Measurements from ENCODE around the gene DCHS2. TPM values are rescaled to one million over a fixed set of nuclear protein-coding genes. Genes with fewer than 3 reads are reported as not detected.

DCHS2 gene
- total RNA-seq, 5 donors from 2014 or later (not counting 1 experiment from before 2014, with no cell fraction given) = 0.09 to 0.44 (median 0.13) TPM; not detected in 2

GRCh38 chr4:154452798-154453346, 38.7 kb downstream of the DCHS2 start:
- DNase-seq (no peak), ATAC-seq (replicated peaks in 1 of 4) (no peak)
- Histone ChIP-seq H3K36me3 (ENCODE audit: control insufficient read depth in 2 of 2, extremely low read depth in 1 of 2, insufficient read depth in 1 of 2, low read length in 1 of 2) (no peaks in the 10 kb centered on the region), H3K27ac (ENCODE audit: low read length) (no peak overlapping the region), H3K4me3 (ENCODE audit: control insufficient read depth in 1 of 2, extremely low read depth in 1 of 2, low read length in 1 of 2) (no peak overlapping the region), H3K4me1 (ENCODE audit: control insufficient read depth in 1 of 2, extremely low read depth in 1 of 2, insufficient read depth in 2 of 2, low read length in 2 of 2) (no peaks in the 10 kb centered on the region), H3K9me3 (no peaks in the 10 kb centered on the region), H3K27me3 (replicated peaks in 1 of 2; ENCODE audit: control insufficient read depth in 2 of 2, extremely low read depth in 1 of 2, insufficient read depth in 2 of 2, low read length in 1 of 2) (peaks cover 0 to 3% of the 10 kb centered on the region in 2 experiments)
- no peaks in the 10 kb centered on the region for H3K36me3 Mint-ChIP-seq
- ChIA-PET POLR2A (no interaction called here), CTCF (interaction anchor here in 1 of 2 donors (0.6 kb wide), 1 partner anchor 48 kb away, joined by 3 read pairs; no protein-coding TSS in a partner anchor)
- no peaks in the 10 kb centered on the region for H3K4me1 Mint-ChIP-seq
- peaks cover 0 to 4% (median 0%) of the 10 kb centered on the region in 3 donors for H3K9me3 Mint-ChIP-seq
- H3K27me3 Mint-ChIP-seq = peaks cover 8 to 23% of the 10 kb centered on the region in 2 donors
- H3K27ac Mint-ChIP-seq = no peak overlapping the region
- no peak overlapping the region for H3K4me3 Mint-ChIP-seq
- 63% methylated on average over 4 of the region's 5 CpGs for WGBS (ENCODE audit: insufficient coverage)

GRCh38 chr4:154450966-154451365, 40.6 kb downstream of the DCHS2 start:
- no peaks in the 10 kb centered on the region for H3K4me1 Mint-ChIP-seq
- no CpG with 5 or more reads among the region's 1 CpG for WGBS (ENCODE audit: insufficient coverage)
- peaks cover 0 to 3% of the 10 kb centered on the region in 2 experiments for H3K27me3 ChIP-seq (replicated peaks in 1 of 2; ENCODE audit: control insufficient read depth in 2 of 2, extremely low read depth in 1 of 2, insufficient read depth in 2 of 2, low read length in 1 of 2)
- no peak overlapping the region for H3K27ac ChIP-seq (ENCODE audit: low read length)
- POLR2A ChIA-PET = no interaction called here
- H3K4me3 Mint-ChIP-seq = no peak overlapping the region
- H3K4me1 ChIP-seq (ENCODE audit: control insufficient read depth in 1 of 2, extremely low read depth in 1 of 2, insufficient read depth in 2 of 2, low read length in 2 of 2) = no peaks in the 10 kb centered on the region
- H3K9me3 Mint-ChIP-seq = peaks cover 0 to 4% (median 0%) of the 10 kb centered on the region in 3 donors
- H3K27me3 Mint-ChIP-seq = peaks cover 6 to 12% of the 10 kb centered on the region in 2 donors
- H3K36me3 ChIP-seq (ENCODE audit: control insufficient read depth in 2 of 2, extremely low read depth in 1 of 2, insufficient read depth in 1 of 2, low read length in 1 of 2) = no peaks in the 10 kb centered on the region
- H3K27ac Mint-ChIP-seq = no peak overlapping the region
- H3K36me3 Mint-ChIP-seq = no peaks in the 10 kb centered on the region
- ATAC-seq (replicated peaks in 1 of 4) (no peak), DNase-seq (no peak)
- no peaks in the 10 kb centered on the region for H3K9me3 ChIP-seq
- no peak overlapping the region for H3K4me3 ChIP-seq (ENCODE audit: control insufficient read depth in 1 of 2, extremely low read depth in 1 of 2, low read length in 1 of 2)
- CTCF ChIA-PET = no interaction called here

- Mint-ChIP-seq H3K9me3 (no peaks in the 10 kb centered on the region), H3K27ac (no peak overlapping the region), H3K36me3 (no peaks in the 10 kb centered on the region), H3K4me1 (no peaks in the 10 kb centered on the region), H3K27me3 (peaks cover 6 to 12% of the 10 kb centered on the region in 2 donors), H3K4me3 (no peak overlapping the region)
- peaks cover 0 to 3% of the 10 kb centered on the region in 2 experiments for H3K27me3 ChIP-seq (replicated peaks in 1 of 2; ENCODE audit: control insufficient read depth in 2 of 2, extremely low read depth in 1 of 2, insufficient read depth in 2 of 2, low read length in 1 of 2)
- H3K36me3 ChIP-seq (ENCODE audit: control insufficient read depth in 2 of 2, extremely low read depth in 1 of 2, insufficient read depth in 1 of 2, low read length in 1 of 2) = no peaks in the 10 kb centered on the region
- no peak overlapping the region for H3K4me3 ChIP-seq (ENCODE audit: control insufficient read depth in 1 of 2, extremely low read depth in 1 of 2, low read length in 1 of 2)
- no peak for ATAC-seq (replicated peaks in 1 of 4)
- CTCF ChIA-PET = no interaction called here
- no peak for DNase-seq
- no peaks in the 10 kb centered on the region for H3K4me1 ChIP-seq (ENCODE audit: control insufficient read depth in 1 of 2, extremely low read depth in 1 of 2, insufficient read depth in 2 of 2, low read length in 2 of 2)
- POLR2A ChIA-PET = no interaction called here
- no peaks in the 10 kb centered on the region for H3K9me3 ChIP-seq
- WGBS (ENCODE audit: insufficient coverage) = no CpG with 5 or more reads among the region's 2 CpGs
- H3K27ac ChIP-seq (ENCODE audit: low read length) = no peak overlapping the region
Measured at GRCh38 chr4:154444958-154445357, 46.6 kb downstream of the DCHS2 start.

GRCh38 chr4:154441982-154442381, 49.6 kb downstream of the DCHS2 start:
- H3K27ac Mint-ChIP-seq = no peak overlapping the region
- H3K27ac ChIP-seq (ENCODE audit: low read length) = no peak overlapping the region
- no peaks in the 10 kb centered on the region for H3K4me1 Mint-ChIP-seq
- 74% methylated on average over 3 of the region's 3 CpGs for WGBS (ENCODE audit: insufficient coverage)
- H3K9me3 Mint-ChIP-seq = no peaks in the 10 kb centered on the region
- no peak overlapping the region for H3K4me3 ChIP-seq (ENCODE audit: control insufficient read depth in 1 of 2, extremely low read depth in 1 of 2, low read length in 1 of 2)
- POLR2A ChIA-PET = no interaction called here
- CTCF ChIA-PET = interaction anchor here in 1 of 2 donors (0.6 kb wide), 1 partner anchor 1194 kb away, joined by 4 read pairs; no protein-coding TSS in a partner anchor
- H3K27me3 Mint-ChIP-seq = peaks cover 4 to 6% of the 10 kb centered on the region in 2 donors
- no peaks in the 10 kb centered on the region for H3K36me3 Mint-ChIP-seq
- no peaks in the 10 kb centered on the region for H3K4me1 ChIP-seq (ENCODE audit: control insufficient read depth in 1 of 2, extremely low read depth in 1 of 2, insufficient read depth in 2 of 2, low read length in 2 of 2)
- ATAC-seq (replicated peaks in 1 of 4) (no peak), DNase-seq (no peak)
- no peak overlapping the region for H3K4me3 Mint-ChIP-seq
- H3K27me3 ChIP-seq (replicated peaks in 1 of 2; ENCODE audit: control insufficient read depth in 2 of 2, extremely low read depth in 1 of 2, insufficient read depth in 2 of 2, low read length in 1 of 2) = peaks cover 0 to 2% of the 10 kb centered on the region in 2 experiments
- H3K9me3 ChIP-seq = no peaks in the 10 kb centered on the region
- no peaks in the 10 kb centered on the region for H3K36me3 ChIP-seq (ENCODE audit: control insufficient read depth in 2 of 2, extremely low read depth in 1 of 2, insufficient read depth in 1 of 2, low read length in 1 of 2)

DNA sequence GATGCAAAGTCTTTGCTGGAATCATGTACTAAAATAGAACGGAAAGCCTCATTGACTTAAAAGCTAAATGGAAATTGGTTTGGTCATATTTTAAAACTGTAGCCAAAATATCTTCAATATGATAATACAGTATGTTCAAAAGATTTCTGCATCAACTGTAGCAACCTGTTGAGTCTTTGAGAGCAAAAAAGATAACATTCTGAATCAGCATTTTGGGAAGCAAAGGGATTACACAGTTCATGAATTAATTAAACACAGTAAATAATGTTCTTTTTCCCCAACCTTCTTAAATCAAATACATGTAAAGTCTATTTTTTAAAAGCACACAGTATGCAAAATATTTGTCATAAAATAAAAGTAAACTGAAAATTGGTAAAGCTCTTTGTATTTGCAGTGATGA, 50.5 kb downstream of the DCHS2 start:
- Histone ChIP-seq H3K27me3 (replicated peaks in 1 of 2; ENCODE audit: control insufficient read depth in 2 of 2, extremely low read depth in 1 of 2, insufficient read depth in 2 of 2, low read length in 1 of 2) (peaks cover 0 to 2% of the 10 kb centered on the region in 2 experiments), H3K4me3 (ENCODE audit: control insufficient read depth in 1 of 2, extremely low read depth in 1 of 2, low read length in 1 of 2) (no peak overlapping the region), H3K27ac (ENCODE audit: low read length) (no peak overlapping the region), H3K36me3 (ENCODE audit: control insufficient read depth in 2 of 2, extremely low read depth in 1 of 2, insufficient read depth in 1 of 2, low read length in 1 of 2) (no peaks in the 10 kb centered on the region), H3K4me1 (ENCODE audit: control insufficient read depth in 1 of 2, extremely low read depth in 1 of 2, insufficient read depth in 2 of 2, low read length in 2 of 2) (no peaks in the 10 kb centered on the region), H3K9me3 (no peaks in the 10 kb centered on the region)
- Mint-ChIP-seq H3K4me1 (no peaks in the 10 kb centered on the region), H3K9me3 (no peaks in the 10 kb centered on the region), H3K27me3 (peaks cover 4 to 7% of the 10 kb centered on the region in 2 donors), H3K27ac (no peak overlapping the region), H3K36me3 (no peaks in the 10 kb centered on the region), H3K4me3 (no peak overlapping the region)
- ATAC-seq (replicated peaks in 1 of 4) = no peak
- CTCF ChIA-PET = no interaction called here
- POLR2A ChIA-PET = no interaction called here
- DNase-seq = no peak
- no CpG with 5 or more reads among the region's 1 CpG for WGBS (ENCODE audit: insufficient coverage)

DNA sequence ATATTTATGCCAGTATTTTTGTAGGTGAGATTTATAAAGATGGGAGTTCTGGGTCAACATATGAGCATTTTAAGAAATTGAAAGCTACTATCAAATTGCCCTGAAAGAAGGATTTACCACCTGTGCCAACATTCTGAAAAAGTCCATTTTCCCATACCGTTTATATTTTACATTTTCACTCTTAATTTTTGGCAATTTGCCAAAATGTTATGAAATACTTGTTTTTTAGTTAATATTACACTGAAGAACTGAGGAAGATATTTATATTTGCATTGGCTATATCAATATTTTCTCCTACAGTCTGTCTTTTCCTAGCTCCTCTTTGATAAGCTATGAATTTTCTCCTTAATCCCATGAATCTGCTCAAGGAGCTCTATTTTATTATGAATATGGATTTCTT, 52.4 kb downstream of the DCHS2 start:
- DNase-seq = no peak
- WGBS (ENCODE audit: insufficient coverage) = no CpG with 5 or more reads among the region's 1 CpG
- no peak overlapping the region for H3K27ac ChIP-seq (ENCODE audit: low read length)
- H3K36me3 ChIP-seq (ENCODE audit: control insufficient read depth in 2 of 2, extremely low read depth in 1 of 2, insufficient read depth in 1 of 2, low read length in 1 of 2) = no peaks in the 10 kb centered on the region
- Mint-ChIP-seq H3K4me1 (no peaks in the 10 kb centered on the region), H3K36me3 (no peaks in the 10 kb centered on the region), H3K4me3 (no peak overlapping the region), H3K27me3 (peaks cover 4 to 11% of the 10 kb centered on the region in 2 donors), H3K9me3 (no peaks in the 10 kb centered on the region), H3K27ac (no peak overlapping the region)
- no peak overlapping the region for H3K4me3 ChIP-seq (ENCODE audit: control insufficient read depth in 1 of 2, extremely low read depth in 1 of 2, low read length in 1 of 2)
- no peaks in the 10 kb centered on the region for H3K9me3 ChIP-seq
- ATAC-seq (replicated peaks in 1 of 4) = no peak
- H3K27me3 ChIP-seq (replicated peaks in 1 of 2; ENCODE audit: control insufficient read depth in 2 of 2, extremely low read depth in 1 of 2, insufficient read depth in 2 of 2, low read length in 1 of 2) = peaks cover 0 to 2% of the 10 kb centered on the region in 2 experiments
- H3K4me1 ChIP-seq (ENCODE audit: control insufficient read depth in 1 of 2, extremely low read depth in 1 of 2, insufficient read depth in 2 of 2, low read length in 2 of 2) = no peaks in the 10 kb centered on the region
- ChIA-PET CTCF (no interaction called here), POLR2A (no interaction called here)
